ENCODE measurements around the gene CGRRF1.

The CGRRF1 gene

DNA sequence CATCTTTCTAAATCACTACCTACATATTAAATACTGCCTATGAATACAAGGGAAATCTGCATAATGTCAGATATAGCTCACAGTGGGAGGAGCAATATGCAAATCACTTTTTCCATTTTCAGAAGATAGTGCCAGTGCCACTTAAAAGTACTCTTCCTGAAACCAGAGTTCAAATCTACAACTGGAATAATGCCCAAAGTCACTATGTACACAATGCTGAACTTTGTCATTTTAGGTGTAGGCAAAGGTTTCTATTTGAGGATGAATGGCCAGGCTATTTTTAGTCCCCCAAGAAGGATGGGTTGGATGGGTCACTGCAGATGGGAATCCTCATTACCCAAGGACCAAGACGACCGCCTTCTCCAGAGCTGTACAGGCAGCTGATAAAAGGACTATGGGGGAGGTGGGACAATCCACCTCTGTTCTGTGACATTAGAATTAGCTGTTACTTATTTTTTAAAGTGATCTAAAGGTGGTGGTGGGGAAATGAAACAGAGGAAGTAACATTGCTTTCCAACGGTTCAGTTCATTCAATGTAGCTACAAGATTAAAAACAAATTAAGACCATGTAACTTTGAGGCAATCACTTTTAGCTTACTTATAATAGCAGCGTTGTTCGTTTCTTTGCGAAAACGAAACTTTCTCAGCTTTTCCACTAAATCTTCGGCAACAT lies 26.5 kb upstream of the CGRRF1 start:
- intact Hi-C loops (cut with micrococcal nuclease) = no loop called here
- H3K4me1 Mint-ChIP-seq (ENCODE audit: low read depth) = peaks cover 53% of the 10 kb centered on the region
- H3K27me3 Mint-ChIP-seq = no peaks in the 10 kb centered on the region
- peaks cover 65% of the 10 kb centered on the region for H3K36me3 Mint-ChIP-seq (ENCODE audit: low read depth)
- H3K4me3 Mint-ChIP-seq = peak overlapping the region; percentile 55
- peak overlapping the region; percentile 65 for H3K27ac Mint-ChIP-seq
- H3K9me3 Mint-ChIP-seq = no peaks in the 10 kb centered on the region

DNA sequence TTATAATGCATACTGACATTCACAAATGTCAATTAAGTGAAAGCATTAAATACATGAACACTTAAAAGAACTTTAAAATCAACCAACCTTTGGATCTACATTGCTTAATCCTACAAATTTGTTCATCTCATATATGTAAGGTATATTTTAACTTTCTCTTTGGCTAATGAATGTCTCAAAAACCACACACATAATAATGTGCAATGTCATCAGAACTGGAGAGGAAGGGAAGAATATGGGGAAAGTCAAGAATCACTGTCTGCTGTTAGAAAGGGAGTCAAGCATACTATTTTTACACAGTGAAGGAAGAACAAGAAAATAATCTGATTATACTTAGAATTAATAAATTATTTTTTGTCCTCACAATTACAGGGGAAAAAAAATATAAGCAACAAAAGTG lies 25.9 kb upstream of the CGRRF1 start:
- Mint-ChIP-seq H3K4me1 (ENCODE audit: low read depth) (peaks cover 53% of the 10 kb centered on the region), H3K9me3 (no peaks in the 10 kb centered on the region), H3K4me3 (peak overlapping the region; percentile 55), H3K27ac (peak overlapping the region; percentile 65), H3K27me3 (no peaks in the 10 kb centered on the region), H3K36me3 (ENCODE audit: low read depth) (peaks cover 62% of the 10 kb centered on the region)
- intact Hi-C loops (cut with micrococcal nuclease) = no loop called here

DNA sequence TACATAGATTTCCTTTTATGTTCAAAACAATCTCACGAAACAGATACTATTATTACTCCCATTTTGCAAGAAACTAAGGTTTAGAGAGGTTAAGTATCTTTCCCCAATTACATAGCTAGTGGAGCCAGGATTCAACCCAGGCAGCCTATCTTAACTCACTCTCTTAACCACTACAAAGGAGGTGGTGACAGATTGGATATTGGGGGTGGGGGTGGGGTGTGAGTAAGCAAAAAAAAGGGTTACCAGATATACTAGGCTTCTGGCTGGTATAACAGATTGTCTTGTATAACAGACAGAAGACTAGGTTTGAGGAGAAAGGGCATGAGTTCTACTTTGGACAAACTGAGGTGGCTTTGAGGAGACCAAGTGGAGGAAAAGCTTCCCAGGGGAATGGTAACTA lies 23.0 kb upstream of the CGRRF1 start:
- peak overlapping the region; percentile 65 for H3K27ac Mint-ChIP-seq
- no peaks in the 10 kb centered on the region for H3K9me3 Mint-ChIP-seq
- peaks cover 43% of the 10 kb centered on the region for H3K36me3 Mint-ChIP-seq (ENCODE audit: low read depth)
- peaks cover 75% of the 10 kb centered on the region for H3K4me1 Mint-ChIP-seq (ENCODE audit: low read depth)
- H3K27me3 Mint-ChIP-seq = no peaks in the 10 kb centered on the region
- no peak overlapping the region for H3K4me3 Mint-ChIP-seq
- intact Hi-C loops (cut with micrococcal nuclease) = loop anchor here (5.0 kb wide), 1 partner anchor 34 kb away; no protein-coding TSS in a partner anchor

DNA sequence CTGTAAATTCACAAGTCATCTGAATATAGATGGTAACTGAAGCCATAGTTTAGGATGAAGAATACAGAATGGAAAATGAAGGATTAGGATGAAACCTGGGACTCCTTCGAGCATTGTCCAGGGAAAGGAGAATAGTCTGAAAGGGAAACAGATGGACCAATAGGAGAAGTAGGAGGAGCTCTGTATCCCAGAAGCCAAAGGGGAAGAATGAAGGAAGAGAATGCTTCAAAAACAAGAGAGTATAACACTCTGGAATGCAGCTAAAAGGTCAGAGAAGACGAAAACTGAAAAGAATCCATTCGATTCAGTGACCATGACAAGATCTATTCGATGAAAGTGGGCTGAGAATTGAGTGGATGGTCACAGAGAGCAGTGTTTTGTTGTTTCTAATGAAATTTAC lies 21.9 kb upstream of the CGRRF1 start:
- H3K27ac Mint-ChIP-seq = peak overlapping the region; percentile 89
- H3K27me3 Mint-ChIP-seq = no peaks in the 10 kb centered on the region
- H3K9me3 Mint-ChIP-seq = no peaks in the 10 kb centered on the region
- peaks cover 75% of the 10 kb centered on the region for H3K4me1 Mint-ChIP-seq (ENCODE audit: low read depth)
- intact Hi-C loops (cut with micrococcal nuclease) = loop anchor here (2.0 to 5.0 kb wide), 2 partner anchors 35 to 91 kb away; partner anchors contain the start of gene CDKN3
- H3K36me3 Mint-ChIP-seq (ENCODE audit: low read depth) = peaks cover 33% of the 10 kb centered on the region
- peak overlapping the region; percentile 70 for H3K4me3 Mint-ChIP-seq

DNA sequence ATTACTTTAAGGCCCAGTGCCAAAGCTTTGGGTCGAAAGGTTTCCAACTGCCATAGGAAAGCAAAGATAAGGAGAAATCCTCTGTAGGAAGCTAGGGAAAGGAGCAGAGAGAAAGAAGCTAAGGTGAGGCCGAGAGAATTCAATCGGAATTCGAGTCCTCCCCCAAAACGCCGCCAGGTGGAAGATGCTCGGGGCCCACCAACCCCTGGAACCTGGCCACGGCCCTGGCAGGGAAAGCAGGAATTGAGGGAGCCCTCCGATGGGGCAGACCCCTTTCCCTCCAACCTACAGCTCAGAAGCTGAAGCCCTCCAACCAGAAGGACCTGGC lies 21.4 kb upstream of the CGRRF1 start:
- Mint-ChIP-seq H3K4me1 (ENCODE audit: low read depth) (peaks cover 75% of the 10 kb centered on the region), H3K36me3 (ENCODE audit: low read depth) (peaks cover 28% of the 10 kb centered on the region), H3K4me3 (peak overlapping the region; percentile 70), H3K27me3 (no peaks in the 10 kb centered on the region), H3K9me3 (no peaks in the 10 kb centered on the region), H3K27ac (peak overlapping the region; percentile 89)
- intact Hi-C loops (cut with micrococcal nuclease) = loop anchor here (2.0 to 5.0 kb wide), 2 partner anchors 36 to 91 kb away; partner anchors contain the start of gene CDKN3

DNA sequence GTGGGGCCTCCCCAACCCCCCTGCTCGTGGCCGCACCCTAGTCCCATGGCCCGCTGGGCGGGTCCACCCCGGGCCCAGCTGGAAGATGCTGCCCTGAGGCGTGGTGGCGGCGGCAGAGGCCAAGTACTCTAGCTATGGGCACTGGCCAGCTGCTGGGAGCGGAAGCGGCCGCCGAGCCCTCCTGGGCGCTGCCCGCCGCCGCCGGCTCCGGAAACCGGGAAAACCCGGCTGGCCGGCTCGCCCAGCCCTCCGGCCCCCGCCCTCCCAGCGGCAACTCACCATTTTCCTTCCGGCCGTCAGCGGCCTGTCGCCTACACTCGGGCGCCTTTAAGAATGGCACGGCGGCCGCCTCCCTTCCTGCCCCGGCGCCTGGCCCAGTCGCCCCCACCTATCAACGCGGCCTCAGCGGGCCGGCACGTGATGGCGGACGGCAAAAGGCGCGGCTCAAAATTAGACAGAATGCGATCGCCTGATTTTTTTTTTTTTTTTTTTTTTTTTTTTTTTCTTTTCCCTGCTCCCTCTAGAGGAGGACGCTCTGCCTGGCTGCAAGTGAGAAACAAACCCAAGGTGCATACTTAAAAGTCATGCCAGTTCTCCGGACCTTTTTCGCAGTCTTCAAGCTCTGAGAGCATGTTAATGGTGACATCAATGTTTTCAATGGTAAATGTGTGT lies 20.9 kb upstream of the CGRRF1 start, which contains the start of gene GMFB:
TSS of gene GMFB (minus strand) at position 335 of the 672 bp plus-strand sequence. CDS start at position 282, 53 bp downstream.
- intact Hi-C loops (cut with micrococcal nuclease) = loop anchor here (1.0 to 5.0 kb wide), 3 partner anchors 21 to 92 kb away; partner anchors contain the start of genes CDKN3 and CGRRF1
- H3K27me3 Mint-ChIP-seq = no peaks in the 10 kb centered on the region
- peak within 1 kb of the TSS; percentile 89 for H3K27ac Mint-ChIP-seq
- peaks cover 28% of the 10 kb centered on the region for H3K36me3 Mint-ChIP-seq (ENCODE audit: low read depth)
- H3K4me3 Mint-ChIP-seq = peak within 1 kb of the TSS; percentile 70
- no peaks in the 10 kb centered on the region for H3K9me3 Mint-ChIP-seq
- peaks cover 73% of the 10 kb centered on the region for H3K4me1 Mint-ChIP-seq (ENCODE audit: low read depth)

DNA sequence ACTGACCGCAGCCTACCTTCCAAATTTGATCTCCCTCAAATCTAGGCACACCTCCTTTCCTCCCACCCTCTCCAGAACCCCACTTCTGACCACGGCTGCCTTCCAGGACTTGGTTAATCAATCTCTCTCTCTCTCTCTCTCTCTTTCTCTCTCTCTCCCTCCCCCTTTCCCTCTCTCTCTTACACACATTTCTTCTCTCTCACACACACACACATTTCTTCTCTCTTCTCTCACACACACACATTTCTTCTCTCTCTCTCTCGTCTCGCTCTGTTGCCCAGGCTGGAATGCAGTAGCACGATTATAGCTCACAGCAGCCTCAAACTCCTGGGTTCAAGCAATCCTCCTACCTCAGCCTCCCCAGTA lies 20.4 kb upstream of the CGRRF1 start:
- Mint-ChIP-seq H3K4me1 (ENCODE audit: low read depth) (peaks cover 68% of the 10 kb centered on the region), H3K9me3 (no peaks in the 10 kb centered on the region), H3K27ac (peak overlapping the region; percentile 89), H3K27me3 (no peaks in the 10 kb centered on the region), H3K4me3 (peak overlapping the region; percentile 70), H3K36me3 (ENCODE audit: low read depth) (peaks cover 28% of the 10 kb centered on the region)
- intact Hi-C loops (cut with micrococcal nuclease) = loop anchor here (1.0 to 5.0 kb wide), 3 partner anchors 20 to 92 kb away; partner anchors contain the start of genes CDKN3 and CGRRF1

DNA sequence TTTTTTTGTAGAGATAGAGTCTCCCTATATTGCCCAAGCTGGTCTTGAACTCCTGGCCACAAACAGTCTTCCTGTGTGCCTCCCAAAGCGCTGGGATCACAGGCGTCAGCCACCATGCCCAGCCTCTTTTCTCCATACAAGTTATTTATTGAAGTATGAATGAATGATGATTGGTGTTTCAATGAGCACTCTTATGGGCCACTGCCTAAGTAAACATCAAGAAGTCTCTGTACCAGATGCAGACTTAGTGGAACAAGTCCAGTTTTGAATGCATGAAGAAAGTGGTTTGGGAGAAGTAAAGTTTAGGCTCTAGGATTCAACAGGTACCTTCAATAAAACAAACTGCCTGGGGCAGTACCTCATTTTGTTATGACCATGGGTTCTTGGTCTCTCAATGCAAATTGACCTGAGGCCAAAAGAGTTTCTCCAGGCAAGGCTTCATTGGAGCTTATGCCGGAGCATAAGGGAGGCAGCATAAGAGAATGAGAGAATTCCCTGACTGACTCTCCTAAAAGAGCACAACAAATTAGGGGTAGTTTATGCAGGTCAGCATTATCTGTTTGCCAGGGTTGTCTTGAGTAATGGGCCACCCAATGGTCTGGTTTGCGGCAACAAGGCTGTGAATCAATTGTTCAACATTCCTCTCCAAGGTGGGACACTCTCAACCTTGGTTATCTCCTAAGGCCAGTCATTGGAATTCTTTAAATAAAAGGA lies 19.8 kb upstream of the CGRRF1 start:
- Mint-ChIP-seq H3K27me3 (no peaks in the 10 kb centered on the region), H3K4me3 (peak overlapping the region; percentile 70), H3K4me1 (ENCODE audit: low read depth) (peaks cover 62% of the 10 kb centered on the region), H3K27ac (peak overlapping the region; percentile 89), H3K36me3 (ENCODE audit: low read depth) (peaks cover 28% of the 10 kb centered on the region), H3K9me3 (no peaks in the 10 kb centered on the region)
- intact Hi-C loops (cut with micrococcal nuclease) = loop anchor here (1.0 to 5.0 kb wide), 3 partner anchors 19 to 93 kb away; partner anchors contain the start of genes CDKN3 and CGRRF1

DNA sequence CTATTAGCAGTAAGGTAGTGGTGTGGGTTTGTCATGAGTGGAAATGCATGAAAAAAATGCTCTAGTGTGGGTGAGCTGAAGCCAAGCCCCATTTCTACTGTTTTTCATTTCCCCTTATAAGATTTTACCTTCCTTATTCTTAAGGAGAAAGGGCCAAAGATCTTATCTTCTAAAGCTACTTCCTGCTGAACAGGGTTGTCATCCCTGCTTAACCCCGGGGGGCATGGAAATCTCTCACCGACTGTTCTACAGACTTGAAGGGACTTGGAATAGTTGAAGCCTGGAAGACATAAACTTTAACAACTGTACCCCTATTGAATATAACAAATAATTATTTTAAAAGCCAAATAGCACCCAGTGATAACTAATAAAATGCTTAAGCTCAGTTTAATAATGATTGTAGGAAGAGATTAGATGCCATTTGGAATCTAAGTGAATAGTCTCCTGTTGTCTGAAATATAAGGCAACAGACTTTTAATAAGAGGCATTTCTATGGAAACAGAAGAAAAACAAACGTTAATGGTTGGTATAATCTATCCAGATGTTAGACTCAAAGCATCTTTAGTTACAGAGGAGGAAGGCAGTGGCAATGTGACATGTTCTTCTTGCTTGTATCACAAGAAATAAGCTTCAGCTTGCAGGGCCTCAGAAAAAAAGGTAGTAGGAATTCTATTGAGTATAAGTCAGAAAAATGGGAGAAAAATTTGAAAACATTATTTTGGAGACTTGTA lies 19.1 kb upstream of the CGRRF1 start:
- intact Hi-C loops (cut with micrococcal nuclease) = no loop called here
- peaks cover 28% of the 10 kb centered on the region for H3K36me3 Mint-ChIP-seq (ENCODE audit: low read depth)
- no peaks in the 10 kb centered on the region for H3K9me3 Mint-ChIP-seq
- peaks cover 54% of the 10 kb centered on the region for H3K4me1 Mint-ChIP-seq (ENCODE audit: low read depth)
- H3K4me3 Mint-ChIP-seq = no peak overlapping the region
- no peaks in the 10 kb centered on the region for H3K27me3 Mint-ChIP-seq
- peak overlapping the region; percentile 89 for H3K27ac Mint-ChIP-seq

DNA sequence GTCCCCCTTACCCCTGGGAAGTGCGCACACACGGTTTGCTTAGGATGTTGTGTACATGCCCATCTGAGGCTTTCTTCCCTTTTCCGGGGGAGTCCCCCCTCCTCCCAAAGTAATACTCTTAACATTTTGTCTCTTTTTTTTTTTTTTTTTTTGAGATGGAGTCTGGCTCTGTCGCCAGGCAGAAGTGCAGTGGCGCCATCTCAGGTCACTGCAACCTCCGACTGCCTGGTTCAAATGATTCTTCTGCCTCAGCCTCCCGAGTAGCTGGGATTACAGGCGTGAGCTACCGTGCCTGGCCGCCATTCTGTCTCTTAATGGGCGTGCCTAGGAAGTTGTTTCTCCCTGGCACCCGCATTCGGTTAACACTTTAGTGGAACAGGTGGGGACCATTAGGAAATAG lies 16.4 kb upstream of the CGRRF1 start:
- intact Hi-C loops (cut with micrococcal nuclease) = no loop called here
- Mint-ChIP-seq H3K27me3 (no peaks in the 10 kb centered on the region), H3K36me3 (ENCODE audit: low read depth) (peaks cover 2% of the 10 kb centered on the region), H3K9me3 (no peaks in the 10 kb centered on the region), H3K4me3 (no peak overlapping the region), H3K27ac (peak overlapping the region; percentile 64), H3K4me1 (ENCODE audit: low read depth) (peaks cover 31% of the 10 kb centered on the region)

DNA sequence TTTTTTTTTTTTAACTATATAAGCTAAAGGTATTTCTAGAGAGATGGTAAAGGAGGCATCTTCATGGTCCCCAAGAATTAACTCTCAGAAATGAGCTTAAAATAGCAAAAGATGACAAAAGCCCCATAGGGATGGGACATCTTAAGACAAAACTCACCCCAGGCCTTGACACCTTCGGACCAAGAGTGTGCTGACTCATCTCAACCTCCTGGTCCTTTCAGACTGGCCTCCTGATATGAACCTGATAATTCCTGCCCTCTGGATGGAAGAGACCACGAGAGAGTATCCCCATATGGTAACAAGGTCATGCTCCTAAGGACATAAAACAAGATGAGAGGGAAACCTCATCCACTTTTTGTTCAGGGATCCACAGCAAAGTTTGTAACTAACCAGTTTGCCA lies 12.5 kb upstream of the CGRRF1 start:
- Mint-ChIP-seq H3K27ac (no peak overlapping the region), H3K36me3 (ENCODE audit: low read depth) (no peaks in the 10 kb centered on the region), H3K4me1 (ENCODE audit: low read depth) (peaks cover 34% of the 10 kb centered on the region), H3K4me3 (no peak overlapping the region), H3K9me3 (no peaks in the 10 kb centered on the region), H3K27me3 (no peaks in the 10 kb centered on the region)
- intact Hi-C loops (cut with micrococcal nuclease) = no loop called here

DNA sequence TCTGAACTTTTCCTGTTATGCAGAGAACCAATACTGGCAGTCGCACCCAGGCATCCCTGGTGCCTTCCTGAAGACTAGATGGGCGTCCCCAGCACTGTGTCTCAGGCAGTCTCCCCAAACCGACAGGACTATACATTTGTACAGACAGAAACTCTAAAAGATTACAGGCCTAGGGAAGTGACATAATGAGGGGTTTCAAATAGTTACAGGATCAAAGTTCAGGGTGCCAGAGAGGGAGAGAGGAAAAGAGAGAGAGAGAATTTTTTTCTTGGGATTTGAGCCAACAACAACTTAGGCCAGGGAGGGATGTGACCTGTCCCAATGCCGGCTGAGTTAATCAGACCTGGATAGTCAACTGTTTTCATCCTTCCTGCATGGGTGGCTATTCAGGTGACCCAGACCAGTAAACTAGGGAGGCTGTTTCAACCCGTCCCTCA lies 11.6 kb upstream of the CGRRF1 start:
- H3K36me3 Mint-ChIP-seq (ENCODE audit: low read depth) = no peaks in the 10 kb centered on the region
- no peaks in the 10 kb centered on the region for H3K9me3 Mint-ChIP-seq
- H3K4me1 Mint-ChIP-seq (ENCODE audit: low read depth) = peaks cover 34% of the 10 kb centered on the region
- H3K4me3 Mint-ChIP-seq = no peak overlapping the region
- no peak overlapping the region for H3K27ac Mint-ChIP-seq
- intact Hi-C loops (cut with micrococcal nuclease) = no loop called here
- H3K27me3 Mint-ChIP-seq = no peaks in the 10 kb centered on the region

DNA sequence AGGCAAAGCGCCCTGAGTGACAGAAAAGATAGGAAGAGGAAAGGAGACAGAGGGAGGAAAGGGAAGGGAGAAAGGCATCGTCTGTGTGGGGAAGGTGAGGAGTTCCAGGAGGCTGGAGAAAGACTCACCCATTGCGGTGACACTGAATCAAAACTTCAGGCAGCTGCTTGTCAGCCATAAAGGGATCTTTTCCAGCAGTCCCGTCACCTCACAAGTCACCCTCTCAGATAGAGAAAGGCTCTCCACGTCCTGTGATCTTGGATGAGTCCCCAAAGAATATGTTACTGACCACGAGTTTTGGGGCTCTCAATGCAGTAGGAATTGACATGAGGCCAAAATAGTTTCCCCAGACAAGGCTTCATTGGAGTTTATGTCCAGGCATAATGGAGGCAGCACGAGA lies 11.1 kb upstream of the CGRRF1 start:
- intact Hi-C loops (cut with micrococcal nuclease) = no loop called here
- H3K4me1 Mint-ChIP-seq (ENCODE audit: low read depth) = peaks cover 30% of the 10 kb centered on the region
- H3K27me3 Mint-ChIP-seq = no peaks in the 10 kb centered on the region
- H3K4me3 Mint-ChIP-seq = no peak overlapping the region
- no peaks in the 10 kb centered on the region for H3K9me3 Mint-ChIP-seq
- no peak overlapping the region for H3K27ac Mint-ChIP-seq
- no peaks in the 10 kb centered on the region for H3K36me3 Mint-ChIP-seq (ENCODE audit: low read depth)

Data from dendritic cell treated with granulocyte-macrophage colony-stimulating factor and Interleukin-4, amounts not matched to agents 40 ng/mL and 50 ng/mL, for 4 days (primary cell).